NCI-H2029 (cell line): ENCODE data around the gene PODXL2.
A peak's percentile ranks its signal among the peaks of the same experiment; 100 is the strongest.

ENCODE experiments used
- DNase-seq: peaks from one replicate; lab custom pipeline; 2025; lab: John Stamatoyannopoulos, UW

The PODXL2 gene

DNA sequence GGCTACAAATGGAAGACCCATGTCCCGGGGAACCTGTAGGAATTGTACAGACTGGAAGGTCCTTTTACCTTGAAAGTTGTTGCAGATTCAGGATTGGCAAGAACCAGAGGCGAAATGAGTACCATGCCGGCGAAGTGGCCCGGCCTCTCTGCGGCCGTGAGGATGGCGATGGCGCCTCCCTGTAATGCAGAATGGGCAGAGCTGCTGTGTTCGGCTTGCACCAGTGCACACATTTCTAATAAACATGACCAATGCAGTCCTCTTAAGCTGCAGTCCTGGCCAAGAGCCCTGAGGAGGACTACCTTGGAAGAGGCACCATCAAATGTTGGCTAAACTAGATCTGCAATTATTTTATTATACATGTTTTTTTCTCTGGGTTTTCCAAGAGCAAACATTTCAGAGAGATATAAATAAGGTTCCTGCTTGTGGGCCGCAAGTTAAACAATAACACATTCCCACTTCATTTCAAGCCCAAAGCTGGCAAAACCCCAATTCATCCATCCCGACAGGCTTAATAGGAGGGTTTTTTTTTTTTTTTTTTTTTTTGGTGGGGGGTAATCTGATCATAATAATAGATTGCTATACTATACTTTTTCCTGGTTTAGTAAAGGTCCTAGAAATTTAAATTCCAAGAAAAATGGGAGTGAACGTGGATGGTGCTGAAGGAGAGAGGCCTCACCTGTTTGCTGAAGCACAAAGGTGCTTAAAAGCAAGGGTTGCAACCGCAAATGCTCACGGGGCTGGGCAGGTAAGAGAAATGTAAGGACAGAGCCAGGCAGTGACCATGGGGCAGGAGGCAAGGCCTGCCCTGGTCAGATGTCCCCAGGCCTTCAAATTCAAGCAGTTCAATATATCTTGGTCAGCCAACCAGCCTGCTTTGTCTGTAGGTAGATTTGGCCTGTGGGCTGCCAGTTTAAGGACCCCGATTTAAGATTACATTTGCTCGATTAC is 92.3 kb downstream of the PODXL2 start:
- DNase-seq = peak; percentile 72

GRCh38 chr3:127722091-127722784 is 93.3 kb downstream of the PODXL2 start:
- no peak for DNase-seq
